Type B pancreatic cell (in vitro differentiated cells): Measurements from ENCODE around the gene FANCC. TPM values are rescaled to one million over a fixed set of nuclear protein-coding genes. Genes with fewer than 3 reads are reported as not detected.
A peak's percentile ranks its signal among the peaks of the same experiment; 100 is the strongest.

Source experiments
- DNase-seq: peaks from one replicate; pipeline ENCODE4 v3.0.0; 2021; ENCODE audit warnings: mixed read lengths; ENCODE audit not compliant: unreplicated experiment; ENCODE audit errors: extremely low spot score
- H3K27ac Mint-ChIP-seq: 2 replicates; pipeline ENCODE4 v1.8.0; 2021; ENCODE audit warnings: mild to moderate bottlenecking, mixed read lengths
- H3K27me3 Mint-ChIP-seq: 2 replicates; pipeline ENCODE4 v1.8.0; 2021; ENCODE audit warnings: mixed read lengths
- H3K36me3 Mint-ChIP-seq: 2 replicates; pipeline ENCODE4 v1.8.0; 2021; ENCODE audit warnings: mixed read lengths
- H3K4me1 Mint-ChIP-seq: one replicate; pipeline ENCODE4 v1.8.0; 2021; ENCODE audit warnings: mixed read lengths; ENCODE audit not compliant: unreplicated experiment
- H3K4me3 Mint-ChIP-seq: 2 replicates; pipeline ENCODE4 v1.8.0; 2021; ENCODE audit warnings: mild to moderate bottlenecking, mixed read lengths
- H3K9me3 Mint-ChIP-seq: 2 replicates; pipeline ENCODE4 v1.8.0; 2021; ENCODE audit warnings: mixed read lengths
- total RNA-seq: library from RNA; stranded (reverse); gene quantifications from 2 replicates; pipeline ENCODE4 v1.2.1, GENCODE V29; 2021; ENCODE audit warnings: low replicate concordance
- TF ChIP-seq, protein P1 (sequence below): fragments of 200-600 bp; sonication (generic); conservative IDR thresholded peaks from 2 replicates; pipeline ENCODE4 v1.5.0; 2021; ENCODE audit warnings: antibody characterized with exemption, mild to moderate bottlenecking

FANCC gene
- total RNA-seq, 1 donor from 2014 or later: 19.2 TPM

DNA sequence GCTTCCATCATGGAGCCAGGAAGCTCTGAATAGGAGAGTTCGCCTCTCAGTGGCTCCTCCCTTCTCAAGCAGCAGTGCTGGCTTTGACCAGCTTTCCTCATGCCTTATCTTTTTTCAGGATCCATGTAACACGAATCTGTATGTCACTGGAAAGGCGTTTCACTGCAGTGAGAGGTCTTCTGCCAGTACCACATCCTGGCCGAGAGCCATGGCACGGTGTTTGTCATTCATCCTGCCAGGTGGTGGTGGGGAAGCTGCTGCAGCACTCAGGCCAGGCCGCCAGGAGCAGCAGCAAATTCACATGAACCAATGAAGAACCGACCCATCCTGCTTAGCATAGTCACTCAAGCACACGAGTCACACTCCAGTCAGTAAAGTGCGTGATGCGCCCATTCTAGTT is 179.0 kb downstream of the FANCC start:
- H3K27ac Mint-ChIP-seq: no peak overlapping the region
- H3K4me3 Mint-ChIP-seq: no peak overlapping the region
- DNase-seq: no peak
- H3K4me1 Mint-ChIP-seq: peaks cover 16% of the 10 kb centered on the region
- TF ChIP-seq, protein P1, sequence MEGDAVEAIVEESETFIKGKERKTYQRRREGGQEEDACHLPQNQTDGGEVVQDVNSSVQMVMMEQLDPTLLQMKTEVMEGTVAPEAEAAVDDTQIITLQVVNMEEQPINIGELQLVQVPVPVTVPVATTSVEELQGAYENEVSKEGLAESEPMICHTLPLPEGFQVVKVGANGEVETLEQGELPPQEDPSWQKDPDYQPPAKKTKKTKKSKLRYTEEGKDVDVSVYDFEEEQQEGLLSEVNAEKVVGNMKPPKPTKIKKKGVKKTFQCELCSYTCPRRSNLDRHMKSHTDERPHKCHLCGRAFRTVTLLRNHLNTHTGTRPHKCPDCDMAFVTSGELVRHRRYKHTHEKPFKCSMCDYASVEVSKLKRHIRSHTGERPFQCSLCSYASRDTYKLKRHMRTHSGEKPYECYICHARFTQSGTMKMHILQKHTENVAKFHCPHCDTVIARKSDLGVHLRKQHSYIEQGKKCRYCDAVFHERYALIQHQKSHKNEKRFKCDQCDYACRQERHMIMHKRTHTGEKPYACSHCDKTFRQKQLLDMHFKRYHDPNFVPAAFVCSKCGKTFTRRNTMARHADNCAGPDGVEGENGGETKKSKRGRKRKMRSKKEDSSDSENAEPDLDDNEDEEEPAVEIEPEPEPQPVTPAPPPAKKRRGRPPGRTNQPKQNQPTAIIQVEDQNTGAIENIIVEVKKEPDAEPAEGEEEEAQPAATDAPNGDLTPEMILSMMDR: no peak
- no peaks in the 10 kb centered on the region for H3K9me3 Mint-ChIP-seq
- H3K27me3 Mint-ChIP-seq: no peaks in the 10 kb centered on the region
- H3K36me3 Mint-ChIP-seq: peaks cover 5% of the 10 kb centered on the region

DNA sequence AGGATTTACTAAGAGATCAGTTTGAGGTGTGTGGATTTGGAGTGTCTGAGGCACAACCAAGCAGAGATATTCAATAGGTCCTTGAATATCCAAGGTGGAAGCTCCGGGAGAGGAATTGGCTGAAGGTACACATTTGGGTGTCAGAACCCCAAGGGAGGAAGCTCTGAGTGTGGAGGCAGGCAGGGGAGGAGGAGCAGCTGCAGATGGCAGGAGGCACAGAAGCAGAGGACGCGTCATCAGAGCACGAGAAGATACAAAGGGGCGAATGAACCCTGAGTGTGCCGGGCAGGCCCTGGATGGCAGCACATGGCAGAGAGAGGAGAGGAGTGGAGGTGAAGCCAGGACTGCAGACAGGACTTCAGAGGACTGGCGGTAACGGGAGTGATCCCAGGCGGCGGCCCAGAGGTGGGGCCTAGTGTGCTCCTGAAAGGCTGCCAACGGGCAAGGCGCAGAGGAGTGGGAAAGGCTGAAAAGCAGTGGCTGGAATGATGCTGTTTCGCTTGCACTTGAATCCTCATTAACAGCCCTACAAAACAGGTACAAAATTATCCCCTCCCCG is 179.8 kb downstream of the FANCC start:
- Mint-ChIP-seq H3K36me3 (peaks cover 5% of the 10 kb centered on the region), H3K4me3 (no peak overlapping the region), H3K27ac (no peak overlapping the region), H3K27me3 (no peaks in the 10 kb centered on the region), H3K9me3 (no peaks in the 10 kb centered on the region), H3K4me1 (peaks cover 22% of the 10 kb centered on the region)
- no peak for DNase-seq
- TF ChIP-seq, protein P1: no peak

DNA sequence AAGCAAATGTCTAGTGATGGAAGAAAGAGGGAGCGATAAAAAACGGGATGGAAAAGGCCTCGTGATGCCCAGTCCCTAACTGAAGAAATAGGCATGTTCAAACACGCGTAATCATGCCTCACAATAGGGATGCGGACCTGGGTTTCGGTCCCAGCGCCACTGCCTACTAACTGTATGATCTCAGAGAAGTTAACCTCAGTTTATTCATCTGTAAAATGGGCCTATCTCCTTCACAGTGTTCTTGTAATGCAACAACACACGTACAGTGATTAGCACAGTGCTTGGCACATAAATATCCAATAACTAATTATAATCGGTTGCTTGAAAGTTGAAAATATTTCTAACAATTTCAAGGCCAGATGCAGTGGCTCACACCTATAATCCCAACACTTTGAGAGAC is 181.8 kb downstream of the FANCC start:
- TF ChIP-seq, protein P1: no peak
- Mint-ChIP-seq H3K4me1 (peaks cover 31% of the 10 kb centered on the region), H3K9me3 (no peaks in the 10 kb centered on the region)

DNA sequence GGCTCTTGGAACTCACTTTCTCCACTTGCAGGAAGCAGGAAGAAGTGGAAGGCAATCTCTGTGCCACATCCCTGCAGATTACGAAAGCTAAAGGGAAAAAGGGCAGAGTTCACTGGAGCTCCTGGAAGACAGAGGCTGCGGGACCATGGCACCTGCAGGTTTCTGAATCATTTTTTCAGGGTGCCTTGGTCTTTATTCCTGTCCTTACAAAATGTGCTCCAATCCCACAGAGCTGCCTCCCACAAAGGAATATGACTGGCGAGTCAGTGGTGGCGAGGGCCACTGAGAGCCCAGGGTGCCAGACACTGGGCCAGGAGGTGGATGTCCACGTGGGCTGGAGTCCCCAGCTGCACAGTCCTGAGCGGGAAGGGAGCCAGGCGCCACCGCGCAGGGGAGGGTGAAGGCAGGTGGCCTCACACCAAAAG is 183.0 kb downstream of the FANCC start:
- DNase-seq: no peak
- Mint-ChIP-seq H3K9me3 (no peaks in the 10 kb centered on the region), H3K36me3 (peaks cover 5% of the 10 kb centered on the region), H3K4me3 (no peak overlapping the region), H3K4me1 (peaks cover 44% of the 10 kb centered on the region), H3K27me3 (no peaks in the 10 kb centered on the region), H3K27ac (peak overlapping the region; percentile 6)
- TF ChIP-seq, protein P1: no peak

More for the DNA sequence above, 181.8 kb downstream of the FANCC start:
- H3K27me3 Mint-ChIP-seq: no peaks in the 10 kb centered on the region
- DNase-seq: no peak
- no peak overlapping the region for H3K4me3 Mint-ChIP-seq
- no peak overlapping the region for H3K27ac Mint-ChIP-seq
- peaks cover 5% of the 10 kb centered on the region for H3K36me3 Mint-ChIP-seq

DNA sequence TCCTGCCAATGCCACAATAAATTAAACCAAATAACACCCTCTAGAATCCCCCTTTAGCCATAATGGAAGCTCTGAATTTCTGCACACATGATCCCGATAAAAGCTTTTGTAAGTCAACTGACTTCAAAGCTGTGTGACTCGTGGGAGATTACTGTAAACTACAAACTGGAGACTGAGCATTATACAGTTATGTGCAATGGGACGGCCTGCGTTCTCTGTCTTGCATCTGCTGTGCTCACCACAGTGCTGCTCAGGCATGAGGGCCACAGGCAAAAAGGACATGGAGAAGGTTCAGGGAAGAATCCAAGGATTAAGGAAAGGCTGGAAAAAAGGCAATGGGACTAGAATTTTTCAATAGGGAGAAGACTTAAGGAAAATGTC is 184.2 kb downstream of the FANCC start:
- no peaks in the 10 kb centered on the region for H3K27me3 Mint-ChIP-seq
- H3K9me3 Mint-ChIP-seq: no peaks in the 10 kb centered on the region
- peaks cover 49% of the 10 kb centered on the region for H3K4me1 Mint-ChIP-seq
- peaks cover 5% of the 10 kb centered on the region for H3K36me3 Mint-ChIP-seq
- TF ChIP-seq, protein P1: no peak
- peak overlapping the region; percentile 7 for H3K4me3 Mint-ChIP-seq
- DNase-seq: no peak
- H3K27ac Mint-ChIP-seq: peak overlapping the region; percentile 68
